ENCODE results near the gene TPRKB.
A peak's percentile ranks its signal among the peaks of the same experiment; 100 is the strongest.

Gene TPRKB

DNA sequence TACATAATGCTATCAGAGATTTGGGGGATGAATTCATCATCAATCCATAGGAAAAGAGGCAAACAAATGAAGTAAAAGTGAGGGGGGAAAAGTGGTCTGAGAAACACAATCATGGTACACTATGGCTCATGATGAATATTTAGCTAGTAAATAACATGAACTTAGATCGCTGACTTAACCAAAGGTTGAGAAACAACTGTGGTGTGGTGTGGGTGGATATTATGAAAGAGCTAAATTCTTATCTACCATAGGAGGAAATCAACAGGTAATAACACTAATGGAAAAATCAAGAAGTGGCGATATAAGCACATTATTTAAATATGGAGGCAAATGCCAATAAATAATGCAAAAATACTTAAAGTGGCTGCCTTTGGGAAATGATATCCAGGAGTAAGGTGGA lies 12.2 kb upstream of the TPRKB start:
- no peak overlapping the region for H2BK120ac ChIP-seq (ENCODE audit: low read depth, low read length)
- no peak overlapping the region for H3K9ac ChIP-seq (ENCODE audit: low read length)
- no peak overlapping the region for H3K23ac ChIP-seq (ENCODE audit: low read length)
- no peak overlapping the region for H4K5ac ChIP-seq (ENCODE audit: low read length)
- H3K36me3 ChIP-seq (ENCODE audit: control insufficient read depth, insufficient read depth, low read length) = no peaks in the 10 kb centered on the region
- H3K18ac ChIP-seq (ENCODE audit: low read length) = no peak overlapping the region
- no peak overlapping the region for H2BK15ac ChIP-seq (replicated peaks; ENCODE audit: low read depth)
- H3K27me3 ChIP-seq (ENCODE audit: insufficient read depth, low read length, poor library complexity) = no peaks in the 10 kb centered on the region
- no peak overlapping the region for H3K4ac ChIP-seq (ENCODE audit: low read depth, low read length)
- DNase-seq = no peak
- no peaks in the 10 kb centered on the region for H3K79me1 ChIP-seq (ENCODE audit: low read length)
- no CpG with 5 or more reads among the region's 2 CpGs for WGBS (ENCODE audit: extremely low coverage, insufficient coverage, low lambda C conversion rate)
- no peak overlapping the region for H3K56ac ChIP-seq (ENCODE audit: low read length)
- H4K8ac ChIP-seq (ENCODE audit: low read depth, low read length) = no peak overlapping the region
- H3K4me3 ChIP-seq (ENCODE audit: low read length) = no peak overlapping the region
- no peak overlapping the region for H3K4me2 ChIP-seq (ENCODE audit: low read length)
- no peak overlapping the region for H3K27ac ChIP-seq (ENCODE audit: low read depth, low read length)
- H3K79me2 ChIP-seq (ENCODE audit: control insufficient read depth, insufficient read depth, low read length) = no peaks in the 10 kb centered on the region
- no peak overlapping the region for H2BK5ac ChIP-seq (ENCODE audit: low read length)
- no peak overlapping the region for H2AK5ac ChIP-seq (ENCODE audit: low read length)
- no peaks in the 10 kb centered on the region for H3K4me1 ChIP-seq (ENCODE audit: control insufficient read depth, low read depth, low read length)

DNA sequence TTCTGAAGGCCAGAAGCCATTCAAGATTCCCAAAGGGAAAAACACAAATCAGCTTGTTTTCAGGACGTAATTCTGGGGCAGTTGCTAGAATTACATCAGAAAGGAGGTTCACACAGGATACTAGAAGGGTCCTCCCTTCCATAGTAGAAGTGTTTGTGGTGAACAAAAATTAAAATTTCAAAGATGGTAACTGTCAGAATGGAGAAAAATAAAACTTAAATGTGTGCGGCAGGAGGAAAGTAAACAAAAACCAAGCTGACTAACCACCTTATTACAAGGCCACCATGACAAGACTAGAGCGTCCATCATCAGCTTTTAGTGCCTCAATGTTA lies 9.7 kb upstream of the TPRKB start:
- H2BK5ac ChIP-seq (ENCODE audit: low read length) = no peak overlapping the region
- no peak overlapping the region for H3K9ac ChIP-seq (ENCODE audit: low read length)
- no peaks in the 10 kb centered on the region for H3K4me1 ChIP-seq (ENCODE audit: control insufficient read depth, low read depth, low read length)
- H3K4ac ChIP-seq (ENCODE audit: low read depth, low read length) = no peak overlapping the region
- no peak overlapping the region for H3K4me2 ChIP-seq (ENCODE audit: low read length)
- H3K23ac ChIP-seq (ENCODE audit: low read length) = no peak overlapping the region
- H3K56ac ChIP-seq (ENCODE audit: low read length) = no peak overlapping the region
- H3K79me1 ChIP-seq (ENCODE audit: low read length) = no peaks in the 10 kb centered on the region
- no peak overlapping the region for H2BK15ac ChIP-seq (replicated peaks; ENCODE audit: low read depth)
- H2BK120ac ChIP-seq (ENCODE audit: low read depth, low read length) = no peak overlapping the region
- H3K27ac ChIP-seq (ENCODE audit: low read depth, low read length) = no peak overlapping the region
- H4K8ac ChIP-seq (ENCODE audit: low read depth, low read length) = no peak overlapping the region
- no CpG with 5 or more reads among the region's 3 CpGs for WGBS (ENCODE audit: extremely low coverage, insufficient coverage, low lambda C conversion rate)
- H3K79me2 ChIP-seq (ENCODE audit: control insufficient read depth, insufficient read depth, low read length) = no peaks in the 10 kb centered on the region
- no peak overlapping the region for H2AK5ac ChIP-seq (ENCODE audit: low read length)
- DNase-seq = no peak
- no peak overlapping the region for H4K5ac ChIP-seq (ENCODE audit: low read length)
- H3K27me3 ChIP-seq (ENCODE audit: insufficient read depth, low read length, poor library complexity) = no peaks in the 10 kb centered on the region
- no peak overlapping the region for H3K4me3 ChIP-seq (ENCODE audit: low read length)
- H3K18ac ChIP-seq (ENCODE audit: low read length) = no peak overlapping the region
- H3K36me3 ChIP-seq (ENCODE audit: control insufficient read depth, insufficient read depth, low read length) = no peaks in the 10 kb centered on the region

DNA sequence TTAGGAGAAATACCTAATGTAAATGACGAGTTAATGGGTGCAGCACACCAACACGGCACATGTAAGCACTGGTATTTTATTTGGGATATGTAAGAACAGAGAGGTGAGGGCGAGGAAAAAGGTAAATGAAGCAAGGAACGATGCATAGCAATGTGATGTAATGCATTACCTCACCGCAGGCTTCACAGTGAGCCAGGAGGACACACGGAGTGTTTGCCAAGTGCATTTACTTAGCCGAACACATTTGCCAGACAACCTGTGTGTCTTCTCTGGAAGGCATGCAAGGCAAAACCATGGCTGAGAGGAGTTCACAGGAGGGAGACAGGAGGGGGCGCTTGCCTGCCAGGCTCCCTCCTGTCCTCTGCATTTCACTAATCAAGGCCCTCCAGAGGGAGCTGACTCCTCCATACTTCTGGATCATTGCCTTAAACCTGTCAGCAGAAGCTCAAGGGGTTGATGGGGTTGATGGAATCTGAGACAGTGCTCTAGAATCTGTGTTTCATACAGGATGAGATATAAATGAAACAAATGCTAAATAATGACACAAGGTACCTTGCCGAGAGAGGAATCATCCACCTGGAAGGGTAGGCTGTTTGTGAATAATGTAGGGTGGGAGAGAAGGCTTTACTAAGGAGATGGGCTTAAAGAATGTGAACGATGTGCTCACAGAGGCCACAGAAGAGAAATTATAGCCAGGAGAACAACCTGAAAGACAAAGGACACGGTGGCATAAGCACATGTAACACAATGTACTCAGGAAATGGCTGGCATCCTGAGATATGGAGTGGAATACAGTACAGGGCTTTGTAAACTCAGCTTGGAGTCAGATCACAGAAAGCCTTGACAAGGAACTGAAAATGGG lies 9.1 kb upstream of the TPRKB start:
- H3K27ac ChIP-seq (ENCODE audit: low read depth, low read length) = no peak overlapping the region
- no peak overlapping the region for H2BK120ac ChIP-seq (ENCODE audit: low read depth, low read length)
- H3K4me3 ChIP-seq (ENCODE audit: low read length) = no peak overlapping the region
- no peak overlapping the region for H3K9ac ChIP-seq (ENCODE audit: low read length)
- H3K4ac ChIP-seq (ENCODE audit: low read depth, low read length) = no peak overlapping the region
- H2BK5ac ChIP-seq (ENCODE audit: low read length) = no peak overlapping the region
- no peaks in the 10 kb centered on the region for H3K4me1 ChIP-seq (ENCODE audit: control insufficient read depth, low read depth, low read length)
- H3K56ac ChIP-seq (ENCODE audit: low read length) = no peak overlapping the region
- no peak overlapping the region for H3K23ac ChIP-seq (ENCODE audit: low read length)
- WGBS (ENCODE audit: extremely low coverage, insufficient coverage, low lambda C conversion rate) = no CpG with 5 or more reads among the region's 11 CpGs
- no peak overlapping the region for H2AK5ac ChIP-seq (ENCODE audit: low read length)
- no peak overlapping the region for H3K18ac ChIP-seq (ENCODE audit: low read length)
- no peak overlapping the region for H3K4me2 ChIP-seq (ENCODE audit: low read length)
- no peak overlapping the region for H4K5ac ChIP-seq (ENCODE audit: low read length)
- no peaks in the 10 kb centered on the region for H3K79me2 ChIP-seq (ENCODE audit: control insufficient read depth, insufficient read depth, low read length)
- no peaks in the 10 kb centered on the region for H3K36me3 ChIP-seq (ENCODE audit: control insufficient read depth, insufficient read depth, low read length)
- peak; percentile 15 for DNase-seq
- no peak overlapping the region for H2BK15ac ChIP-seq (replicated peaks; ENCODE audit: low read depth)
- H3K79me1 ChIP-seq (ENCODE audit: low read length) = no peaks in the 10 kb centered on the region
- H3K27me3 ChIP-seq (ENCODE audit: insufficient read depth, low read length, poor library complexity) = no peaks in the 10 kb centered on the region
- no peak overlapping the region for H4K8ac ChIP-seq (ENCODE audit: low read depth, low read length)

DNA sequence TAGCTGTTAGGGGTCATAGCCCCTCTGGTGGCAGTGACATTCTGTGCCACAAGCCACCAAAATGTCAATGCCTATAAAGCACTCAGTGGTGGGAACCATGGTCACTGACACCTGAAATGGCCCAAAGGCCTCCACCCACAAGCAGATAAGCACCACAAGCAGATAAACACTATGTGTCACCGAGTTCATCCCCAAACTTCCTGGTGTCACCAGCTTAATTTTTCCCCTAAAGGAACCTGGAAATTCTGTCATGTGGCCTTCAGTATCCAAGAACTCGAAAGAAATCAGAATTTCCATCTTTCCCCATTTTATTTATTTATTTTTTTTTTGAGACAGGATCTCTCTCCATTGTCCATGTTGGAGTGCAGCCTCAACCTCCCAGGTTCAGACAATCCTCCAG lies 3.6 kb upstream of the TPRKB start:
- H3K27ac ChIP-seq (ENCODE audit: low read depth, low read length) = no peak overlapping the region
- H3K4me2 ChIP-seq (ENCODE audit: low read length) = no peak overlapping the region
- no peak overlapping the region for H2BK5ac ChIP-seq (ENCODE audit: low read length)
- H4K8ac ChIP-seq (ENCODE audit: low read depth, low read length) = no peak overlapping the region
- H3K56ac ChIP-seq (ENCODE audit: low read length) = no peak overlapping the region
- no peak for DNase-seq
- no peak overlapping the region for H3K18ac ChIP-seq (ENCODE audit: low read length)
- H3K23ac ChIP-seq (ENCODE audit: low read length) = no peak overlapping the region
- peaks cover 2% of the 10 kb centered on the region for H3K79me1 ChIP-seq (ENCODE audit: low read length)
- H3K4me3 ChIP-seq (ENCODE audit: low read length) = no peak overlapping the region
- H3K4me1 ChIP-seq (ENCODE audit: control insufficient read depth, low read depth, low read length) = no peaks in the 10 kb centered on the region
- no peak overlapping the region for H2AK5ac ChIP-seq (ENCODE audit: low read length)
- H3K4ac ChIP-seq (ENCODE audit: low read depth, low read length) = no peak overlapping the region
- no CpG with 5 or more reads among the region's 2 CpGs for WGBS (ENCODE audit: extremely low coverage, insufficient coverage, low lambda C conversion rate)
- H2BK120ac ChIP-seq (ENCODE audit: low read depth, low read length) = no peak overlapping the region
- no peaks in the 10 kb centered on the region for H3K36me3 ChIP-seq (ENCODE audit: control insufficient read depth, insufficient read depth, low read length)
- H3K27me3 ChIP-seq (ENCODE audit: insufficient read depth, low read length, poor library complexity) = no peaks in the 10 kb centered on the region
- no peak overlapping the region for H2BK15ac ChIP-seq (replicated peaks; ENCODE audit: low read depth)
- H3K79me2 ChIP-seq (ENCODE audit: control insufficient read depth, insufficient read depth, low read length) = peaks cover 2% of the 10 kb centered on the region
- H3K9ac ChIP-seq (ENCODE audit: low read length) = no peak overlapping the region
- H4K5ac ChIP-seq (ENCODE audit: low read length) = no peak overlapping the region

DNA sequence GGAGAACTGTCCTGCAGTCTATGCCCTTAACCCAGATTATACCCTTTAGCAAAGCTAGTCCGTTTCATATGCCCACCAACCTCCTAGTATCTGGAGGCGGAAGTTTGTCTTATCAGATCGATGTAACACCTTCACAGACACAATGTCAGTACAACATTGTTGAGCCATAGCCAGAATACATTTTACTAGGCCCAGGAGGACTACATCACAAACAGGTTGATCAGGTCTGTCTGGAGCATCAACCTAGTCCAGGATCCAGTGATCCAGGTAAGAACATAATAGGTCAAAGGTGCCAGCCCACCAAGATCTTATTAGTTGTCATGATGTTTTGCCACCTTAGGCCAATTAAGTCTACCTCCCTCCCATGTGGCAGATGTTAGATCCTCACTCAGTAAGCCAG lies 2.0 kb upstream of the TPRKB start:
- peaks cover 2% of the 10 kb centered on the region for H3K79me2 ChIP-seq (ENCODE audit: control insufficient read depth, insufficient read depth, low read length)
- no peak overlapping the region for H3K23ac ChIP-seq (ENCODE audit: low read length)

DNA sequence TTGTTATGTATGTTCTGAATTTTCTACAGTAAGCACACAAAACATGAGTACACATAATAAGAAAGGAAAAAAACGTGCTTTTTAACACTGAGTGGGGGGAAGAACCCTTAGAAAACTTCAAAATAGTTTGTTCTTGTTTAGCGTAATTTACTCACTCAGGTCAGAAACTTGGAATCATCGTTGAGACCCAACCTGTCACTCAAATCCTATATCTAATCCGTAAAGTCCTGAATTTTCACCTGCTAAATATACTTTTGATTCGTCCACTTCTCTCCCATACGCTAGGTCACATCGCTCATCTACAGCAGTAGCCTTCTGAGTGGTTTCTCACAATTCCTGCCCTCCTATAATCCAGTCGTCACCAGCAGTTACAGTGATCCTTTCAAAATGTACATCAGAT lies 767 bp downstream of the TPRKB start:
- no CpG with 5 or more reads among the region's 8 CpGs for WGBS (ENCODE audit: extremely low coverage, insufficient coverage, low lambda C conversion rate)
- Histone ChIP-seq H3K4me3 (ENCODE audit: low read length) (peak overlapping the region; percentile 87), H3K36me3 (ENCODE audit: control insufficient read depth, insufficient read depth, low read length) (no peaks in the 10 kb centered on the region), H2BK15ac (replicated peaks; ENCODE audit: low read depth) (no peak overlapping the region), H4K8ac (ENCODE audit: low read depth, low read length) (no peak overlapping the region), H3K4me2 (ENCODE audit: low read length) (peak overlapping the region; percentile 73), H4K5ac (ENCODE audit: low read length) (no peak overlapping the region), H3K79me1 (ENCODE audit: low read length) (peaks cover 2% of the 10 kb centered on the region), H3K9ac (ENCODE audit: low read length) (peak overlapping the region; percentile 54), H2BK120ac (ENCODE audit: low read depth, low read length) (no peak overlapping the region), H2AK5ac (ENCODE audit: low read length) (no peak overlapping the region), H3K27ac (ENCODE audit: low read depth, low read length) (no peak overlapping the region), H3K18ac (ENCODE audit: low read length) (no peak overlapping the region), H3K4ac (ENCODE audit: low read depth, low read length) (no peak overlapping the region), H3K23ac (ENCODE audit: low read length) (no peak overlapping the region), H2BK5ac (ENCODE audit: low read length) (no peak overlapping the region), H3K56ac (ENCODE audit: low read length) (peak overlapping the region; percentile 91), H3K4me1 (ENCODE audit: control insufficient read depth, low read depth, low read length) (no peaks in the 10 kb centered on the region), H3K79me2 (ENCODE audit: control insufficient read depth, insufficient read depth, low read length) (peaks cover 2% of the 10 kb centered on the region), H3K27me3 (ENCODE audit: insufficient read depth, low read length, poor library complexity) (no peaks in the 10 kb centered on the region)
- no peak for DNase-seq

More for the DNA sequence above, 2.0 kb upstream of the TPRKB start:
- no peaks in the 10 kb centered on the region for H3K36me3 ChIP-seq (ENCODE audit: control insufficient read depth, insufficient read depth, low read length)
- H2AK5ac ChIP-seq (ENCODE audit: low read length) = no peak overlapping the region
- no peak overlapping the region for H3K4ac ChIP-seq (ENCODE audit: low read depth, low read length)
- no peak for DNase-seq
- no peak overlapping the region for H4K8ac ChIP-seq (ENCODE audit: low read depth, low read length)
- H3K9ac ChIP-seq (ENCODE audit: low read length) = no peak overlapping the region
- no peak overlapping the region for H3K56ac ChIP-seq (ENCODE audit: low read length)
- H4K5ac ChIP-seq (ENCODE audit: low read length) = no peak overlapping the region
- H3K27me3 ChIP-seq (ENCODE audit: insufficient read depth, low read length, poor library complexity) = no peaks in the 10 kb centered on the region
- H2BK120ac ChIP-seq (ENCODE audit: low read depth, low read length) = no peak overlapping the region
- H3K4me1 ChIP-seq (ENCODE audit: control insufficient read depth, low read depth, low read length) = no peaks in the 10 kb centered on the region
- H3K79me1 ChIP-seq (ENCODE audit: low read length) = peaks cover 2% of the 10 kb centered on the region
- H3K27ac ChIP-seq (ENCODE audit: low read depth, low read length) = no peak overlapping the region
- H2BK5ac ChIP-seq (ENCODE audit: low read length) = no peak overlapping the region
- no peak overlapping the region for H3K4me3 ChIP-seq (ENCODE audit: low read length)
- H3K4me2 ChIP-seq (ENCODE audit: low read length) = no peak overlapping the region
- no peak overlapping the region for H2BK15ac ChIP-seq (replicated peaks; ENCODE audit: low read depth)
- H3K18ac ChIP-seq (ENCODE audit: low read length) = no peak overlapping the region
- no CpG with 5 or more reads among the region's 3 CpGs for WGBS (ENCODE audit: extremely low coverage, insufficient coverage, low lambda C conversion rate)

Data from mesendoderm (in vitro differentiated cells).